HepG2 (cell line): ENCODE data around the gene MAN1A2. TPM values are rescaled to one million over a fixed set of nuclear protein-coding genes. Genes with fewer than 3 reads are reported as not detected.

Source experiments
- BCL6 ChIP-seq: IDR thresholded peaks from 2 replicates; pipeline ENCODE4 v1.6.1; 2016; ENCODE audit warnings: missing genetic modification reagents, missing compliant biosample characterization
- FIP1L1 ChIP-seq: fragments of 200-400 bp; formaldehyde crosslinking; IDR thresholded peaks from 2 replicates; pipeline ENCODE4 v1.6.1; 2018; ENCODE audit warnings: low read depth, mild to moderate bottlenecking, low read length, moderate library complexity, borderline replicate concordance; ENCODE audit not compliant: insufficient read depth
- FOXP1 ChIP-seq, 2 experiments: fragments of 450-650 bp in 1 of 2; IDR thresholded peaks; 2 replicates each; pipeline ENCODE4 v1.6.1; 2017 to 2018; ENCODE audit warnings: antibody characterized with exemption in 1 of 2
- JARID2 ChIP-seq: sonication (generic); formaldehyde crosslinking; IDR thresholded peaks from 2 replicates; pipeline ENCODE4 v1.8.1; 2023; ENCODE audit warnings: missing genetic modification reagents, inconsistent platforms; ENCODE audit not compliant: insufficient replicate concordance
- MTF1 ChIP-seq: sonication (generic); formaldehyde crosslinking; IDR thresholded peaks from 2 replicates; pipeline ENCODE4 v1.5.0; 2020; ENCODE audit warnings: missing genetic modification reagents
- SCMH1 ChIP-seq: sonication (generic); formaldehyde crosslinking; IDR thresholded peaks from 2 replicates; pipeline ENCODE4 v1.9.0; 2021; ENCODE audit warnings: missing genetic modification reagents, mild to moderate bottlenecking, borderline replicate concordance
- SP5 ChIP-seq: IDR thresholded peaks from 2 replicates; pipeline ENCODE4 v1.6.1; 2016; ENCODE audit warnings: low read depth, borderline replicate concordance
- ZFP37 ChIP-seq: sonication (generic); formaldehyde crosslinking; IDR thresholded peaks from 2 replicates; pipeline ENCODE4 v1.4.0; 2020; ENCODE audit warnings: missing genetic modification reagents, borderline replicate concordance
- ZNF382 ChIP-seq: sonication (generic); formaldehyde crosslinking; IDR thresholded peaks from 2 replicates; pipeline ENCODE4 v1.5.0; 2020; ENCODE audit warnings: missing genetic modification reagents, mild to moderate bottlenecking, borderline replicate concordance
- ZNF672 ChIP-seq: sonication (generic); formaldehyde crosslinking; IDR thresholded peaks from 2 replicates; pipeline ENCODE4 v1.8.1; 2022; ENCODE audit warnings: missing genetic modification reagents
- ZNF878 ChIP-seq: sonication (generic); formaldehyde crosslinking; IDR thresholded peaks from 2 replicates; pipeline ENCODE4 v1.8.1; 2023; ENCODE audit warnings: mild to moderate bottlenecking, missing genetic modification reagents, moderate library complexity
- polyA plus RNA-seq, 8 experiments: library from polyadenylated mRNA; depleted of rRNA in 3 of 8; stranded (reverse) in 7 of 8; unstranded in 1 of 8; fragments of >200 nt; fragmentation: Illumina TruSeq in 4 of 8; extraction: Trizol in 4 of 8; gene quantifications; 2 replicates each; pipeline versions ENCODE4 v1.2.1 to v1.2.3, GENCODE V29; 2011 to 2016; ENCODE audit warnings: low read depth in 4 of 8, missing spikeins in 1 of 8, mixed read lengths in 1 of 8; ENCODE audit not compliant: insufficient read depth in 1 of 8
- total RNA-seq, 5 experiments: library from RNA; depleted of rRNA; stranded (reverse); fragments of >200 nt; fragmentation: Illumina TruSeq; extraction: Trizol; gene quantifications; 2 replicates each; pipeline ENCODE4 v1.2.3, GENCODE V29; 2016; ENCODE audit warnings: low read depth in 1 of 5
- TF ChIP-seq, protein P1 (sequence below): sonication (generic); formaldehyde crosslinking; IDR thresholded peaks from 2 replicates; pipeline ENCODE4 v1.8.1; 2023; ENCODE audit warnings: mild to moderate bottlenecking, moderate library complexity, missing genetic modification reagents
- TF ChIP-seq, protein P2 (sequence below), 2 experiments: sonication (generic) in 1 of 2; formaldehyde crosslinking in 1 of 2; IDR thresholded peaks; 2 replicates each; pipeline versions ENCODE4 v1.4.0 to v1.6.1; 2016 to 2020; ENCODE audit warnings: borderline replicate concordance in 1 of 2, low read depth in 1 of 2, mild to moderate bottlenecking in 1 of 2, missing genetic modification reagents in 1 of 2
- TF ChIP-seq, protein P3 (sequence below): sonication (generic); formaldehyde crosslinking; IDR thresholded peaks from 2 replicates; pipeline ENCODE4 v1.4.0; 2020; ENCODE audit warnings: missing genetic modification reagents
- TF ChIP-seq, protein P4 (sequence below): IDR thresholded peaks from 2 replicates; pipeline ENCODE4 v1.4.0; 2020; ENCODE audit warnings: mild to moderate bottlenecking, missing genetic modification reagents

MAN1A2 gene
- total and polyA plus RNA-seq, 2 of the 13 experiments (the other 11 are each of a cell fraction or from before 2014, with no cell fraction given) = 8.0 to 19.9 TPM

DNA sequence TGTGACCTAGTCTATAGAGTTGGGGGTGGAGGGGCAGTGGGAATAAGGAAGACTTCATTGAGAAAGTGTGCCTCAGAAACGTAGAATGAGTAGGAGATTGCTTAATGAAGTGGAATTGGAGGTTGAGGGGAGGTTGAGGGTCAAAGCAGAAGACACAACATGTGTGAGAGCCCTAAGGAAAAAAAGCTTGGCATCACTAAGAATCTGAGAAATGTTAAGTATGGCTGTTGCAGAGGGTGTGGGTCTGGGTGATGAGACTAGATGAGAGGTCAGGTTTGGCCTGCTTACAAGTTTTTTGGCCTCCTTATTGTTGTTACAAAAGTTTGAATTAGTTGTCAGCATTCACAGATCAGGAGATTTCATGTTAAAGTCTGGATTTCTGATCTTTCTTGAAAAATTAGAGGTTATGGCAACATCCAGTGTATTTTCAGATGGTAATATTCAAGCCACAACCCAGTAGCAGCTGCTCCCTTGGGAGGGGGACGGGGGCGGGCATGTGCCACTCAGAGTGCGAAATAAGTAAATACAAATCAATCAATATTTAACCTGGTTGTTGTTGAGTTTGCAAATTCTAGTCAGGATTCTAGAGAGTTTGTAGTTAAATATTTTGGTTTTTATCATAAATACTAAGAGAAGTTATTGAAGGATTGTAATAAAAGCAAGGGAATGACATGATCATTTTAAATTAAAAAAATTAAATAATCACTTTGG, 4.3 kb downstream of the MAN1A2 start (continued):
- TF ChIP-seq, protein P1, sequence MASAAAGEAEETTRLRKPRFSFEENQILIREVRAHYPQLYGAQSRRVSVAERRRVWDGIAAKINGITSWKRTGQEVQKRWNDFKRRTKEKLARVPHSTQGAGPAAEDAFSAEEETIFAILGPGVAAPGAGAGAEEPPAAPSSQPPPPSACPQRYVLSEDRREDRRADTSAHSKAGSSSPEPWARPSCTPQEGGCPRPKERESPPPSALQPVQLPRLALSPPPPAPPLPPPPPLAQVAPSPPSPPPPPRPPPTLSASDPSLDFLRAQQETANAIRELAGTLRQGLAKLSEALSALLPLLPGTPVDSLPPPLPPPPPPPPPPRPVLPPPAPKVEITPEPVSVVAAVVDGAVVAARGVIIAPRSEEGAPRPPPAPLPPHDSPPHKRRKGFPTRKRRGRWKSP = no peak
- TF ChIP-seq, protein P2, sequence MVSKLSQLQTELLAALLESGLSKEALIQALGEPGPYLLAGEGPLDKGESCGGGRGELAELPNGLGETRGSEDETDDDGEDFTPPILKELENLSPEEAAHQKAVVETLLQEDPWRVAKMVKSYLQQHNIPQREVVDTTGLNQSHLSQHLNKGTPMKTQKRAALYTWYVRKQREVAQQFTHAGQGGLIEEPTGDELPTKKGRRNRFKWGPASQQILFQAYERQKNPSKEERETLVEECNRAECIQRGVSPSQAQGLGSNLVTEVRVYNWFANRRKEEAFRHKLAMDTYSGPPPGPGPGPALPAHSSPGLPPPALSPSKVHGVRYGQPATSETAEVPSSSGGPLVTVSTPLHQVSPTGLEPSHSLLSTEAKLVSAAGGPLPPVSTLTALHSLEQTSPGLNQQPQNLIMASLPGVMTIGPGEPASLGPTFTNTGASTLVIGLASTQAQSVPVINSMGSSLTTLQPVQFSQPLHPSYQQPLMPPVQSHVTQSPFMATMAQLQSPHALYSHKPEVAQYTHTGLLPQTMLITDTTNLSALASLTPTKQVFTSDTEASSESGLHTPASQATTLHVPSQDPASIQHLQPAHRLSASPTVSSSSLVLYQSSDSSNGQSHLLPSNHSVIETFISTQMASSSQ (IDR thresholded peaks at IDR 0.05; ENCODE audit: low read depth) = peak; percentile 65
- TF ChIP-seq, protein P2 (CRISPR knock-in tag; IDR thresholded peaks at IDR 0.05; ENCODE audit: borderline replicate concordance) = no peak
- TF ChIP-seq ZNF878 (CRISPR knock-in tag) (no peak), SP5 (peak; percentile 85), ZFP37 (CRISPR knock-in tag) (no peak), JARID2 (no peak), ZNF672 (CRISPR knock-in tag) (no peak), BCL6 (CRISPR knock-in tag) (peak; percentile 33; the same call in 1 of the 2 replicates), FOXP1 (IDR thresholded peaks at IDR 0.05) (no peak), FOXP1 (CRISPR knock-in tag; IDR thresholded peaks at IDR 0.05) (peak; percentile 63), SCMH1 (CRISPR knock-in tag) (no peak), ZNF382 (CRISPR knock-in tag) (no peak), MTF1 (CRISPR knock-in tag) (no peak), FIP1L1 (no peak)
- TF ChIP-seq, protein P3, sequence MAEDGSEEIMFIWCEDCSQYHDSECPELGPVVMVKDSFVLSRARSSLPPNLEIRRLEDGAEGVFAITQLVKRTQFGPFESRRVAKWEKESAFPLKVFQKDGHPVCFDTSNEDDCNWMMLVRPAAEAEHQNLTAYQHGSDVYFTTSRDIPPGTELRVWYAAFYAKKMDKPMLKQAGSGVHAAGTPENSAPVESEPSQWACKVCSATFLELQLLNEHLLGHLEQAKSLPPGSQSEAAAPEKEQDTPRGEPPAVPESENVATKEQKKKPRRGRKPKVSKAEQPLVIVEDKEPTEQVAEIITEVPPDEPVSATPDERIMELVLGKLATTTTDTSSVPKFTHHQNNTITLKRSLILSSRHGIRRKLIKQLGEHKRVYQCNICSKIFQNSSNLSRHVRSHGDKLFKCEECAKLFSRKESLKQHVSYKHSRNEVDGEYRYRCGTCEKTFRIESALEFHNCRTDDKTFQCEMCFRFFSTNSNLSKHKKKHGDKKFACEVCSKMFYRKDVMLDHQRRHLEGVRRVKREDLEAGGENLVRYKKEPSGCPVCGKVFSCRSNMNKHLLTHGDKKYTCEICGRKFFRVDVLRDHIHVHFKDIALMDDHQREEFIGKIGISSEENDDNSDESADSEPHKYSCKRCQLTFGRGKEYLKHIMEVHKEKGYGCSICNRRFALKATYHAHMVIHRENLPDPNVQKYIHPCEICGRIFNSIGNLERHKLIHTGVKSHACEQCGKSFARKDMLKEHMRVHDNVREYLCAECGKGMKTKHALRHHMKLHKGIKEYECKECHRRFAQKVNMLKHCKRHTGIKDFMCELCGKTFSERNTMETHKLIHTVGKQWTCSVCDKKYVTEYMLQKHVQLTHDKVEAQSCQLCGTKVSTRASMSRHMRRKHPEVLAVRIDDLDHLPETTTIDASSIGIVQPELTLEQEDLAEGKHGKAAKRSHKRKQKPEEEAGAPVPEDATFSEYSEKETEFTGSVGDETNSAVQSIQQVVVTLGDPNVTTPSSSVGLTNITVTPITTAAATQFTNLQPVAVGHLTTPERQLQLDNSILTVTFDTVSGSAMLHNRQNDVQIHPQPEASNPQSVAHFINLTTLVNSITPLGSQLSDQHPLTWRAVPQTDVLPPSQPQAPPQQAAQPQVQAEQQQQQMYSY (CRISPR knock-in tag) = no peak
- TF ChIP-seq, protein P4, sequence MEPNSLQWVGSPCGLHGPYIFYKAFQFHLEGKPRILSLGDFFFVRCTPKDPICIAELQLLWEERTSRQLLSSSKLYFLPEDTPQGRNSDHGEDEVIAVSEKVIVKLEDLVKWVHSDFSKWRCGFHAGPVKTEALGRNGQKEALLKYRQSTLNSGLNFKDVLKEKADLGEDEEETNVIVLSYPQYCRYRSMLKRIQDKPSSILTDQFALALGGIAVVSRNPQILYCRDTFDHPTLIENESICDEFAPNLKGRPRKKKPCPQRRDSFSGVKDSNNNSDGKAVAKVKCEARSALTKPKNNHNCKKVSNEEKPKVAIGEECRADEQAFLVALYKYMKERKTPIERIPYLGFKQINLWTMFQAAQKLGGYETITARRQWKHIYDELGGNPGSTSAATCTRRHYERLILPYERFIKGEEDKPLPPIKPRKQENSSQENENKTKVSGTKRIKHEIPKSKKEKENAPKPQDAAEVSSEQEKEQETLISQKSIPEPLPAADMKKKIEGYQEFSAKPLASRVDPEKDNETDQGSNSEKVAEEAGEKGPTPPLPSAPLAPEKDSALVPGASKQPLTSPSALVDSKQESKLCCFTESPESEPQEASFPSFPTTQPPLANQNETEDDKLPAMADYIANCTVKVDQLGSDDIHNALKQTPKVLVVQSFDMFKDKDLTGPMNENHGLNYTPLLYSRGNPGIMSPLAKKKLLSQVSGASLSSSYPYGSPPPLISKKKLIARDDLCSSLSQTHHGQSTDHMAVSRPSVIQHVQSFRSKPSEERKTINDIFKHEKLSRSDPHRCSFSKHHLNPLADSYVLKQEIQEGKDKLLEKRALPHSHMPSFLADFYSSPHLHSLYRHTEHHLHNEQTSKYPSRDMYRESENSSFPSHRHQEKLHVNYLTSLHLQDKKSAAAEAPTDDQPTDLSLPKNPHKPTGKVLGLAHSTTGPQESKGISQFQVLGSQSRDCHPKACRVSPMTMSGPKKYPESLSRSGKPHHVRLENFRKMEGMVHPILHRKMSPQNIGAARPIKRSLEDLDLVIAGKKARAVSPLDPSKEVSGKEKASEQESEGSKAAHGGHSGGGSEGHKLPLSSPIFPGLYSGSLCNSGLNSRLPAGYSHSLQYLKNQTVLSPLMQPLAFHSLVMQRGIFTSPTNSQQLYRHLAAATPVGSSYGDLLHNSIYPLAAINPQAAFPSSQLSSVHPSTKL (CRISPR knock-in tag) = peak; percentile 21; the same call in 1 of the 2 replicates
